ENCODE data around the gene PDP2. TPM values are rescaled to one million over a fixed set of nuclear protein-coding genes. Genes with fewer than 3 reads are reported as not detected.

Gene PDP2
- total RNA-seq, 3 donors from 2014 or later (not counting 1 experiment from before 2014, with no cell fraction given) = 10.2 to 16.5 (median 11.0) TPM

GRCh38 chr16:66845791-66846221 is 34.5 kb upstream of the PDP2 start:
- intact Hi-C loops (cut with micrococcal nuclease) = no loop called here
- Histone ChIP-seq H3K4me1 (ENCODE audit: control insufficient read depth, insufficient read depth, low read length) (peaks cover 10% of the 10 kb centered on the region), H3K27ac (ENCODE audit: low read length) (no peak overlapping the region), H3K27me3 (ENCODE audit: control insufficient read depth, insufficient read depth, low read length) (peaks cover 17% of the 10 kb centered on the region), H3K36me3 (ENCODE audit: control insufficient read depth, insufficient read depth, low read length) (no peaks in the 10 kb centered on the region), H3K9me3 (ENCODE audit: control insufficient read depth, insufficient read depth, low read length) (no peaks in the 10 kb centered on the region), H3K4me3 (ENCODE audit: low read length) (no peak overlapping the region)
- Mint-ChIP-seq H3K4me1 (peaks cover 0 to 16% of the 10 kb centered on the region in 2 donors), H3K4me3 (no peak overlapping the region), H3K27me3 (ENCODE audit: low read depth in 2 of 2) (peaks cover 8 to 32% of the 10 kb centered on the region in 2 donors), H3K27ac (no peak overlapping the region), H3K9me3 (no peaks in the 10 kb centered on the region), H3K36me3 (no peaks in the 10 kb centered on the region)
- TF ChIP-seq, protein P1, sequence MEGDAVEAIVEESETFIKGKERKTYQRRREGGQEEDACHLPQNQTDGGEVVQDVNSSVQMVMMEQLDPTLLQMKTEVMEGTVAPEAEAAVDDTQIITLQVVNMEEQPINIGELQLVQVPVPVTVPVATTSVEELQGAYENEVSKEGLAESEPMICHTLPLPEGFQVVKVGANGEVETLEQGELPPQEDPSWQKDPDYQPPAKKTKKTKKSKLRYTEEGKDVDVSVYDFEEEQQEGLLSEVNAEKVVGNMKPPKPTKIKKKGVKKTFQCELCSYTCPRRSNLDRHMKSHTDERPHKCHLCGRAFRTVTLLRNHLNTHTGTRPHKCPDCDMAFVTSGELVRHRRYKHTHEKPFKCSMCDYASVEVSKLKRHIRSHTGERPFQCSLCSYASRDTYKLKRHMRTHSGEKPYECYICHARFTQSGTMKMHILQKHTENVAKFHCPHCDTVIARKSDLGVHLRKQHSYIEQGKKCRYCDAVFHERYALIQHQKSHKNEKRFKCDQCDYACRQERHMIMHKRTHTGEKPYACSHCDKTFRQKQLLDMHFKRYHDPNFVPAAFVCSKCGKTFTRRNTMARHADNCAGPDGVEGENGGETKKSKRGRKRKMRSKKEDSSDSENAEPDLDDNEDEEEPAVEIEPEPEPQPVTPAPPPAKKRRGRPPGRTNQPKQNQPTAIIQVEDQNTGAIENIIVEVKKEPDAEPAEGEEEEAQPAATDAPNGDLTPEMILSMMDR (IDR thresholded peaks at IDR 0.05) = no peak
- ATAC-seq (no peak), DNase-seq (no peak)
- 77% methylated on average over 9 of the region's 9 CpGs for WGBS (ENCODE audit: insufficient coverage)

- Mint-ChIP-seq H3K27ac (no peak overlapping the region), H3K9me3 (no peaks in the 10 kb centered on the region), H3K27me3 (ENCODE audit: low read depth in 2 of 2) (peaks cover 8 to 32% of the 10 kb centered on the region in 2 donors), H3K36me3 (no peaks in the 10 kb centered on the region), H3K4me3 (no peak overlapping the region), H3K4me1 (peaks cover 0 to 16% of the 10 kb centered on the region in 2 donors)
- intact Hi-C loops (cut with micrococcal nuclease) = no loop called here
- no peak for ATAC-seq
- no peak overlapping the region for H3K27ac ChIP-seq (ENCODE audit: low read length)
- H3K4me1 ChIP-seq (ENCODE audit: control insufficient read depth, insufficient read depth, low read length) = peaks cover 10% of the 10 kb centered on the region
- TF ChIP-seq, protein P1 (IDR thresholded peaks at IDR 0.05) = no peak
- no peak for DNase-seq
- WGBS (ENCODE audit: insufficient coverage) = 88% methylated on average over 1 of the region's 1 CpG
- H3K9me3 ChIP-seq (ENCODE audit: control insufficient read depth, insufficient read depth, low read length) = no peaks in the 10 kb centered on the region
- H3K36me3 ChIP-seq (ENCODE audit: control insufficient read depth, insufficient read depth, low read length) = no peaks in the 10 kb centered on the region
- H3K27me3 ChIP-seq (ENCODE audit: control insufficient read depth, insufficient read depth, low read length) = peaks cover 17% of the 10 kb centered on the region
- no peak overlapping the region for H3K4me3 ChIP-seq (ENCODE audit: low read length)
Observed at GRCh38 chr16:66846266-66846665, 34.0 kb upstream of the PDP2 start.

DNA sequence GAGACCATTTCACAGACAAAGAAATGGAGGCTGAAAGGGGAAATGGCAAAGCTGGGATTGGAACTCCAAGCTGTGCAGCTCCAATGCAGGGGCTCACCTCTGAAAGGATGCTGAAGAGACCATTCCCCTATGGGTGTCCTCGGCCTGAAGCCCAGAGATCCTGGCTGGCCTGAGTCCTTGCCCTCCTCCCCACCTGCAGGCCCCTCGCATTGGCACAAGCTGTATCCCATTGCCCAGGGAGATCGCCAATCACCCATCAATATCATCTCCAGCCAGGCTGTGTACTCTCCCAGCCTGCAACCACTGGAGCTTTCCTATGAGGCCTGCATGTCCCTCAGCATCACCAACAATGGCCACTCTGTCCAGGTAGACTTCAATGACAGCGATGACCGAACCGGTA is 33.5 kb upstream of the PDP2 start:
- TF ChIP-seq, protein P1 (IDR thresholded peaks at IDR 0.05) = no peak
- Histone ChIP-seq H3K4me1 (ENCODE audit: control insufficient read depth, insufficient read depth, low read length) (peaks cover 10% of the 10 kb centered on the region), H3K27me3 (ENCODE audit: control insufficient read depth, insufficient read depth, low read length) (peaks cover 17% of the 10 kb centered on the region), H3K36me3 (ENCODE audit: control insufficient read depth, insufficient read depth, low read length) (no peaks in the 10 kb centered on the region), H3K9me3 (ENCODE audit: control insufficient read depth, insufficient read depth, low read length) (no peaks in the 10 kb centered on the region), H3K27ac (ENCODE audit: low read length) (no peak overlapping the region), H3K4me3 (ENCODE audit: low read length) (no peak overlapping the region)
- WGBS (ENCODE audit: insufficient coverage) = 95% methylated on average over 6 of the region's 6 CpGs
- H3K36me3 Mint-ChIP-seq = no peaks in the 10 kb centered on the region
- H3K4me3 Mint-ChIP-seq = no peak overlapping the region
- peaks cover 0 to 16% of the 10 kb centered on the region in 2 donors for H3K4me1 Mint-ChIP-seq
- no peak overlapping the region for H3K27ac Mint-ChIP-seq
- DNase-seq = no peak
- ATAC-seq = no peak
- H3K9me3 Mint-ChIP-seq = no peaks in the 10 kb centered on the region
- intact Hi-C loops (cut with micrococcal nuclease) = no loop called here
- H3K27me3 Mint-ChIP-seq (ENCODE audit: low read depth in 2 of 2) = peaks cover 8 to 32% of the 10 kb centered on the region in 2 donors

DNA sequence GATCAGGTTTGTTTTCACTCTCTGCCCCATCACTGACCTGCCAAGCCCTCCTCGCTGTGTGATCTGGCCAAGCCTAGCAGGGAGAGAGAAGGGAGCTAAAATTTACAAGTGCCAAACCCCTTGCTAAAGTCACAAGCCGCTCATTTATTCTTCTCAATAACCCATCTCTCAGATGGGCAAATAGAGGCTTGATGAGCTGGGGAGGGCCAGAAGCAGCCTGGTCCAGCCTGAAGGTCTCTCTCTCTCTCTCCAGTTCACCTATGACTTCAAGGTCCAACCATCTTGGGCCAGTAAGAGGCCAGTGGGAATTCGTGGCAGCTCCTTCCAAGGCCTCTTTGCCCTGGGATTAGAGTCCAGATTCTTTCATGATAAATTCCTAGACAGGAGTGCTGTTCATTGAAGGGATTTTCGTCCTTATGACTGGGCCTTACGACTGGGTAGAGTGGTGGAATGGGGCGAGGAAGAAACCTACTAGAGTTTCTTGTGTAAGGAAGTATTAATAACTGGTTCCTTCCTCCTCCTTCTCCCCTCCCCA is 32.7 kb upstream of the PDP2 start:
- Mint-ChIP-seq H3K27ac (peak overlapping the region in 1 of 2 donors; percentile 38), H3K36me3 (no peaks in the 10 kb centered on the region), H3K27me3 (ENCODE audit: low read depth in 2 of 2) (peaks cover 8 to 29% of the 10 kb centered on the region in 2 donors), H3K4me3 (no peak overlapping the region), H3K4me1 (peaks cover 0 to 16% of the 10 kb centered on the region in 2 donors), H3K9me3 (no peaks in the 10 kb centered on the region)
- TF ChIP-seq, protein P1 (IDR thresholded peaks at IDR 0.05) = no peak
- no peaks in the 10 kb centered on the region for H3K36me3 ChIP-seq (ENCODE audit: control insufficient read depth, insufficient read depth, low read length)
- H3K4me1 ChIP-seq (ENCODE audit: control insufficient read depth, insufficient read depth, low read length) = peaks cover 10% of the 10 kb centered on the region
- ATAC-seq = no peak
- DNase-seq = no peak
- peaks cover 17% of the 10 kb centered on the region for H3K27me3 ChIP-seq (ENCODE audit: control insufficient read depth, insufficient read depth, low read length)
- intact Hi-C loops (cut with micrococcal nuclease) = no loop called here
- 71% methylated on average over 3 of the region's 6 CpGs for WGBS (ENCODE audit: insufficient coverage)
- H3K4me3 ChIP-seq (ENCODE audit: low read length) = no peak overlapping the region
- H3K27ac ChIP-seq (ENCODE audit: low read length) = no peak overlapping the region
- H3K9me3 ChIP-seq (ENCODE audit: control insufficient read depth, insufficient read depth, low read length) = no peaks in the 10 kb centered on the region

Measured in natural killer cell (primary cell).